Activated T-cell treated with anti-CD3 and anti-CD28 coated beads, Interleukin-2, amount 50 U/mL, for 48 hours (primary cell): ENCODE measurements around the gene GALNT9.
"Not testable (repeated sequence)": the region's sequence is repeated elsewhere in the genome, so short reads cannot be mapped to it uniquely, and the experiment has no call there.

Experiments
- DNase-seq, 2 experiments: peaks; one replicate each; pipeline ENCODE4 v3.0.0-alpha.2; 2020

The GALNT9 gene

GRCh38 chr12:132278401-132279183 is 50.8 kb downstream of the GALNT9 start:
- DNase-seq: no peak

DNA sequence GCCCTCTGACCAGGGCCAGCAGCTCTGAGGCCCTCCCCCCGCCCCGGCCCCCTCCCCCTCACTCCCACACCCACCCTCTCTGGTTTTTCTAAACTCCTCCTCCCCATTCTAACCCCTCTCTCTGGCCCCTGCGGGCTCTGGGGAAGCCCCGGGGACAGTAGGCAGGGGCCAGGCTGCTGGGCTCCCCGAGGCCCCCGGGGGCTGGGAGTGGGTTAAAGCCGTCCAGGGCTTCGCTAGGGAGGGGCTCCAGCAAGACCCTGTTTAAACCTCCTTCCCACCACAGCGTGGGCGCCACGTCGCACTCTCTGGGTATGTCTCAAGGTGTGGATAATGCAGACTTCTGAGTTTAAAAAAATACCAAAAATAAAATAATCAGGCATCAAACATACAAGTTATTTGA is 51.4 kb downstream of the GALNT9 start:
- DNase-seq: no peak

GRCh38 chr12:132277374-132277941 is 51.9 kb downstream of the GALNT9 start:
- no peak for DNase-seq

DNA sequence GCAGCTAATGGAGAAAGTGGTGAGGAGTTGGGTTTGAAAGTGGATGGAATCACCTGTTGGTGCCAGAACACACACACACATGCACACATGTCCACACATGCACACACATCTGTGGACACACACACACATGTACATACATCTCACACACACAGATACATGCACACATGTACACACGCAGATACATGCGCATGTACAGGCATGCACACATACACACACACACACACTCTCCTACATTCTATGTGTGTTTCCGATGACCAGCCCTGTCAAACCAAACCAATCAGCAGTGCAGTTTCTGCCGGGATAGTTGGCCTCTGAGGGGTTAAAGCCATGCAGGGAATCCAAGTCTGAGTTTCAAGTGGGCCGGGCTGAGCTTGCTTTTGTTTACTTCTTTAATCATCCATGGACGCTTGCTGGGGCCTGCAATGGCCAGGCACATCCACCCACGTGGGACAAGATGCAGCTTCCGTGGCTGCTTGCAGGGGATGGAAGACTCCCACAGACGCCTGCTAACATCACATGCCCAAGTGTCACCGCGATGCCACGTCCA is 52.5 kb downstream of the GALNT9 start:
- no peak for DNase-seq

- DNase-seq: no peak
These were observed 53.1 kb downstream of the GALNT9 start for GRCh38 chr12:132276066-132276826.

DNA sequence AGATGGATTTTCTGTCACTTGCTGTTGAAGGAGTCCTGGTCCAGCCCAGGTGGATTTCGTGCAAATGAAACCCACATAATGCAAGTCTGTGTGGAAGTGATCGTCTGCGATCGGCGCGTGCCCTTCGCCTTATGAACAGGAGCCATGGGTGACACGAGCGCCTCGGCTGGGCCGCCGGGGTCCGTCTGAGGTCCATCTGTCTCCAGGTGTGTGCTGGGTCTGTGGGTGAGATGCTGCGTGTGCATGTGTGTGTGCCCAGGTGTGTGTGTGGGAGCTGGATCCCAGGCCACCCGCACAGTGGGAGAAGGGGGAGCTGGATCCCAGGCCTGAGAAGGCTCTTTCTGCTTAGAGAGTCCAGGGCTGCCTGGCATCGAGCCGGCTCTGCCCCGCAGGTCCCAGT is 53.8 kb downstream of the GALNT9 start:
- DNase-seq: no peak

DNA sequence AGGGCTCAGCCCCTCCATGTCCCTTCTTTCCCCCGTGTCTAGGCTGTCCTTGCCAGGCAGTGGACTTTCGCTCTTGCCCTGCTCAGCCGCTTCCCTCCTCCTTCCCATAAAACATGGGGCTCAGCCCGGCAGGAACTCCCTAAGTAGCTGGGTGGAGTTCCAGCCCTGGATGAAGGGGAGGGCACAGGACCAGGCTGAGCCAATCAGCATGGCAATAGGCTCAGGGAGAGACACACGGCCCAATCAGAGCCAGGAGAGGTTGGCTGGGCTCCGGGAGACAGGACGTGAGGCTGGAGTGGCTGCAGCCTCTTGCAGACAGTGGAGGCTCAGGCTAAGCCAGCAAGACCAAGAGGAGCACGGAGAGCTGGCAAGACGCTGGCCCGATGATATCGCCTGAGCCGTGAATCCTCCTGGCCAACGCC is 54.3 kb downstream of the GALNT9 start:
- no peak for DNase-seq

- DNase-seq: no peak
These were observed 55.4 kb downstream of the GALNT9 start for GRCh38 chr12:132273992-132274334.

DNA sequence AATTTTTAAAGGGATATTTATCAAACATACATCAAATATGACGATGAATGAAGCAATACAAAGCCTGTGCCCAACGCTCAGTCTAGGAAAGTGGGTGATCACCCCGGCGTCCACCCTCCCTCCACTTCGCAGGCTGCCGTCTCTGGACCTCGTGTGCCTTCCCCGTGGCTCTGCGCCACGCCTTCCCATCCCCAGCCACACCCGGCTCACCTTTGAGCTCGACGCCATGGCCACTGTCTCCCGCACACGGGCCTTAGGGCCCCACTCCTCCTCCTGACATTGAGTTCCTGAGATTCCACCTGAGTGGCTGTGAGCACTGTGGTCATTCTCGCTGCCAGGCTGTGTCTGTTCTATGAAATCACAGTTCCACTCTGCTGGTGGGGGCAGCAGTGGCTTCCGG is 56.7 kb downstream of the GALNT9 start:
- no peak for DNase-seq

- no peak for DNase-seq
These were observed 57.7 kb downstream of the GALNT9 start for GRCh38 chr12:132271755-132272092.

DNA sequence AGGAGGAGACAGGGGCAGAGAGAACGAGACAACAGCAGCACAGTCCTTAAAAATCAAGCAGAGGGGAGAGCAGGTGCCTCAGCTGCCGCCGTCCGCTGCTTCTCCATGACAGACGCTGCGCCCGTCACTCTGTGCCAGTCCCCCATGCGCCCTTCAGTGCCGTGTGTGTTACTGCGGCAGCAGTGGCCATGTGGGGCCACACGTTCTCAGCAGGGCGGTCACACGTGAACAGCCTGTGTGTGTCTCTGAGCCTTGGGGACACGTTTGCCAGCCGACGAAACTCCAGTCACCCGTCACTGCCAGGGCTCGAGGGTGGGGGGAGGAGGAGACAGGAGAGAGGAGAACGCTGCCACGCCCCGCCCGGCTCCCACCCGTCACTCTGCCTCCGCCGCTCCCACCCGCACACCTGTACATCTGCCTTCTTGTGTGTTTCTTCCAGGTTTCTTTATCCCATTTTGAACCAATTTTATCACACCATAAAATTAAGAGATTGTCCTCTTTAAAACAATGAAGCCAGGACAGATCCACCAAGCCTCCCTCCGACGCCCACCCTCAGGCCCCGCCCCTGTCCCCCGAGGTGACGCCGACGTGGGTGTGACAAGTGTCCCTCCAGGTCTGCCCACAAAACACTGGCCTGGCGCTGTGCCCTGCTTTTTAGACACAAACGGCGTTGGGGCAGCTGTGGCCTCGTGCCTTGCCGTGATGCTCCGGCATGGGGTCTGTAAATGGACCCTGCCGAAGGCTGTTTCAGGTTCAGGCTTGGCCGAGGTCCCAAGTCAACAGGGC is 58.2 kb downstream of the GALNT9 start:
- no peak for DNase-seq

GRCh38 chr12:132270516-132270915 is 58.9 kb downstream of the GALNT9 start:
- DNase-seq: no peak

- DNase-seq: no peak
These were observed 60.0 kb downstream of the GALNT9 start for GRCh38 chr12:132269271-132269968.

DNA sequence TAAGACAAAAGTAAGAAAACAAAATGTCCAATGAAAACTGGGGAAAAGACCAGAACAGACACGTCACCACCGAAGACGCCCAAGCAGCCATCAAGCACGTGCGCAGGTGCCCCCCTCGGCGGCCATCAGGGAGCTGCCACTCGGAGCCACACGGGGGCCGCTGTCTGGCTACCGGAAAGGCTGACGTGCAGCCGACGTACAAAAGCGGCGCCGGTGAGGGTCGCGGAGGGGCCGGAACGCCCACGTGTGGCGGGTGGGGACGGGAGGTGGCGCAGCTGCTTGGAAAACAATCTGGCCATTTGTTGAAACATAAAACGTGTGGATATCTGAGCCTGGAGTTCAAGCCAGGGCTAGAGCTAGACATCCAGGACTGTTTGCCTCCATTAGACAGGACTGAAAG is 60.7 kb downstream of the GALNT9 start:
- DNase-seq: no peak

DNA sequence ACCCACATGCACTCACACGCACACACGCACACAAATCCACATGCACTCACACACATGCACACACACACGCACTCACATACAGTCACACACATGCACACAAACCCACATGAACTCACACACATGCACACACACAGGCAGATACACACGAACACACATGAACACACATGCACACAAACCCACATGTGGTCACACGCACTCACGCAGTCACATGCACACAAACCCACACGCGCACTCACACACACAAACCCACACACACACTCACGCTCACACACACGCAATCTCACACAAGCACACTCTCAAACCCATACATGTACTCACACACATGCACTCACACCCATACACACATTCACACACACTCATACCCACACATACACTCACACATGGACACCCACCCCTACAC is 61.5 kb downstream of the GALNT9 start:
- DNase-seq: no peak

- DNase-seq: no peak
These were observed 62.6 kb downstream of the GALNT9 start for GRCh38 chr12:132266802-132267201.

DNA sequence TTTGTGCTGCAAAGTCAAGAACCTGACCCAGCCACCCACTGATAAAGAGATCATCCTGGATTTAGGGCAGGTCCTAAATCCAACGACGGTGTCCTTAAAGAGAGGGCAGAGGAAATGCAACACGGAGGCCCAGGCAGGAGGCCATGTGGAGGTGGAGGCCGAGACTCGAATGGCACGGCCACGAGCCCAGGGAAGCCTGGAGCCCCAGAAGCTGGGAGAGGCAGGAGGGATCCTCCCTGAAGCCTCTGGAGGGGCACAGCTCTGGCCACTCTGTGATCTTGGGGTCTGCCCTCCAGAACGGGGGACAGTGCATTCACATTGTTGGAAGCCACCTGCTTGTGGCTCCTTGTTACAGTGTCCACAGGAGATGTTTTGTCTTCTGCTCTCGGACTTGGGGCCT is 63.0 kb downstream of the GALNT9 start:
- DNase-seq: no peak

DNA sequence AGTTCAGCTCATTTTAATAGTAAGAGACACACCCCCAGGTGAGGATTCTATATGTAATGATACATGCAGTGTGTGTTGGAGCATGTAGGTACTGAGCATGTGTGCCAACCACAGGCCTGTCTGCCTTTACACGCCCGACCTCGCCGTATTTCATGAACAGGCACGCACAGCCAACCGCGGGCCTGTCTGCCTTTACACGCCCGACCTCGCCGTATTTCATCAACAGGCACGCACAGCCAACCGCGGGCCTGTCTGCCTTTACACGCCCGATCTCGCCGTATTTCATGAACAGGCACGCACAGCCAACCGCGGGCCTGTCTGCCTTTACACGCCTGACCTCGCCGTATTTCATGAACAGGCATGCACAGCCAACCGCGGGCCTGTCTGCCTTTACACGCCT is 63.6 kb downstream of the GALNT9 start:
- DNase-seq: not testable (repeated sequence)

DNA sequence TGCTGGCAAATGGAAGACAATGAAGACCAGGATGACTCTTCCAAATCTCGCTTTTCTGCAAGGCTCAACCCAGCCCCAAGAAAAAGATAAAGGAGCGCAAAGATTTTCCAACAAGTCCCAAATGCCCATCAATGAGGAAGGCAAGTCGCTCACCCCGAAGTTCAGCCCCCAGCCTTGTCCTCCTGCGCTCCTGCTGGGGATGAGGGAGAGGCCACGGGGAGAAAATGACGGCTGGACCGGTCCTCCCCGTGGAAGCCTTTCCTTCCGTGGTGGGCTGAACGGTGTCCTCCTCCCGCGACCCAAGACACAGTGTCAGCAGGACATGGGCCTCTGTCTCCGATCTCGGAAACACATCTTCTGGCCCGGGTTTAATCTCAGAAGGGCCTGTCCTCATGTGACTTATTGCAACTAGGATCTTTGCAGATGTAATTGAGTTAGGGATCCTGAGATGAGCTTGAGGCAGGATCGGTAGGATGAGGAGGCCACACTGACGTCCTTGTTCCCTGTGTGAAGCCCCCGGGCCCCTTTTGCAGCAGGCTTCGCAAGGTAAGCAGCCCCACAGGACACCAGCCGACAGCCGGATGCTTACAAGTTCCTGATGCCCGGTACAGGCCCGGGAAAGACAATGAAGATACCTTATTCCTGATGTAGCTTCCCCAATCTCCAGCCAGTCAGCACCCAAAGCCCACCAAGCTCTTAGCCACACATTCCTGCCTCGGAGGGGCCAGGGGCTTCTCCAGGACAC is 64.2 kb downstream of the GALNT9 start:
- no peak for DNase-seq

GRCh38 chr12:132264086-132265010 is 65.0 kb downstream of the GALNT9 start:
- DNase-seq: no peak
